SK-N-MC (cell line): ENCODE measurements around the gene TPT1.

Source experiments
- EZH2 ChIP-seq: fragments of 200-600 bp; sonication (generic); IDR thresholded peaks from one replicate; pipeline ENCODE4 v1.6.1; 2017; ENCODE audit warnings: antibody characterized with exemption
- FOXP2 ChIP-seq: optimal IDR thresholded peaks from 2 replicates; pipeline ENCODE3; 2011; ENCODE audit warnings: mild to moderate bottlenecking, moderate library complexity; ENCODE audit not compliant: insufficient read depth; ENCODE audit errors: extremely low read length, control extremely low read depth
- POLR2AphosphoS5 ChIP-seq: IDR thresholded peaks from 2 replicates; pipeline ENCODE4 v1.6.1; 2012; ENCODE audit warnings: mild to moderate bottlenecking, low read depth, low read length, borderline replicate concordance

DNA sequence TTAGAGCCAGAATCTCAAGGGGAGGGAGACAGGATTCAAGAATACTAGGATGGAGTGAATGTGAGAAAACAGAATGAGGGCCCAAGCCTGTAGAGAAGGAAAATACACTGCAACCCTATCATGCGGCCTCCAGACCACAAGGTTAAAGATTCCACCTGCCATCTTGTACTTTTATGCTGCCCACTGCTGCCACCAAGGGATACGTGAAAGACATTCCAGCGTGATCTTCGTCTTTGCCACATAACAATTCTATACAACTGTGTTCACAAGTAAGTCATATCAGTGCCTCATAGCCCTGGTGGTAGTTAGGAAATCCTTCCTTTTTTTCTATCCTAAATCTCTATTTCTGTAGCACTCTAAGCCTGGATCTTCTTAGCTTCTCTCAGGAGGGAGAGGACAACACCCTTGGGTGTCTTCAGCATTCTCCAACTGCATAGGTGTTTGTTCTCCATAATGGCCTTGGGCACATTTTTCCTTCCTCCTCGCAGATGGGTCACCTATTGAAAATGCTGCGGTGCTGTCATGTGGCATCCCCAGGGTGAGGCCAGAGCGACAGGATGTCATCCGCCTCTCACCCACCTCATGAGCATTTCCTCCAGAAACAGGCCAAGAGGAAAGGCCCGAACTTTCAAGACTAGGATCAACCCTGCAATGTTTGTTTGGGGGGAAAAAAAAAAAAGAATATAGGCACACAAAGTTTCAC is 13.6 kb downstream of the TPT1 start:
- no peak for TF ChIP-seq EZH2
- TF ChIP-seq POLR2AphosphoS5: 0 out of 2 replicates have a peak, but pooled peaks have one; percentile 17
- TF ChIP-seq FOXP2: no peak
